HCT116 (cell line): ENCODE results near the gene ZSCAN5C. TPM values are rescaled to one million over a fixed set of nuclear protein-coding genes. Genes with fewer than 3 reads are reported as not detected.

Experiments
- ATAC-seq: fragments of 200-7000 bp; cut with Tn5 transposase; 2 replicates; pipeline ENCODE4 v1.9.1; 2020; ENCODE audit warnings: mild to moderate bottlenecking, moderate library complexity
- BruUV-seq: library from RNA; stranded (reverse); fragments of 400-500 nt; replicated peaks from 2 replicates; lab custom pipeline; 2021; lab: Mats Ljungman, UMichigan
- CTCF ChIA-PET: fragments of 300-600 bp; sonication (Branson Sonifier 250); formaldehyde crosslinking; loops from one replicate; lab custom pipeline; 2021; ENCODE audit warnings: antibody characterized with exemption; lab: Charles Lee
- POLR2A ChIA-PET: fragments of 300-600, 350-600 bp; sonication (Branson Sonifier 250); formaldehyde crosslinking; loops from one replicate; lab custom pipeline; 2021; ENCODE audit warnings: antibody characterized with exemption; lab: Charles Lee
- RAD21 ChIA-PET, 2 experiments: fragments of 300-600 bp; sonication (Branson Sonifier 250); formaldehyde crosslinking; loops; one replicate each; lab custom pipeline; 2023; ENCODE audit warnings: low total read pairs in 2 of 2; ENCODE audit not compliant: uncharacterized antibody in 2 of 2, unreplicated experiment in 2 of 2, low non-redundant PET in 1 of 2; lab: Charles Lee
- DNase-seq: peaks from one replicate; pipeline ENCODE4 v3.0.0-alpha.2; 2010; ENCODE audit warnings: low read depth, low spot score
- H2AFZ ChIP-seq: fragments of 200-600 bp; shearing (Covaris generic), sonication (generic); 2 replicates; pipeline ENCODE4 v1.6.1; 2017; ENCODE audit warnings: low read depth, mixed run types, mixed read lengths, antibody characterized with exemption, low read length; ENCODE audit not compliant: poor library complexity, severe bottlenecking
- H3K27ac ChIP-seq: 2 replicates; pipeline ENCODE4 v1.5.1; 2012; ENCODE audit warnings: low read depth, low read length
- H3K27me3 ChIP-seq: fragments of 200-600 bp; sonication (generic); 2 replicates; pipeline ENCODE4 v1.6.1; 2016; ENCODE audit warnings: mixed run types, low read length, mixed read lengths; ENCODE audit not compliant: insufficient read depth
- H3K36me3 ChIP-seq, 2 experiments: fragments of 200-500 bp in 1 of 2; fragments of 200-600 bp in 1 of 2; sonication (Bioruptor generic) in 1 of 2; sonication (generic) in 1 of 2; 2 replicates each; pipeline versions ENCODE4 v1.5.1 to v1.6.1; 2014 to 2016; ENCODE audit warnings: low read length in 2 of 2, inconsistent platforms in 1 of 2, mixed read lengths in 1 of 2, mixed run types in 1 of 2; ENCODE audit not compliant: insufficient read depth in 2 of 2, control insufficient read depth in 1 of 2
- H3K4me1 ChIP-seq, 2 experiments: fragments of 200-600 bp in 1 of 2; sonication (generic) in 1 of 2; 2 replicates each; pipeline versions ENCODE4 v1.5.1 to v1.6.1; 2012 to 2017; ENCODE audit warnings: low read length in 2 of 2, inconsistent platforms in 1 of 2, mild to moderate bottlenecking in 1 of 2, mixed read lengths in 1 of 2, mixed run types in 1 of 2, moderate library complexity in 1 of 2; ENCODE audit not compliant: insufficient read depth in 2 of 2, control insufficient read depth in 1 of 2
- H3K4me2 ChIP-seq: fragments of 200-600 bp; sonication (generic); 2 replicates; pipeline ENCODE4 v1.6.1; 2017; ENCODE audit warnings: mixed run types, low read length, mixed read lengths
- H3K4me3 ChIP-seq, 2 experiments: fragments of 200-600 bp in 1 of 2; sonication (generic) in 1 of 2; replicated peaks in 1 of 2; 2 replicates each; pipeline ENCODE4 v1.5.1; 2011 to 2016; ENCODE audit warnings: low read length in 2 of 2, control low read depth in 1 of 2, low read depth in 1 of 2, mild to moderate bottlenecking in 1 of 2, mixed read lengths in 1 of 2, mixed run types in 1 of 2
- H3K79me2 ChIP-seq: fragments of 200-600 bp; sonication (generic); 2 replicates; pipeline ENCODE4 v1.6.1; 2017; ENCODE audit warnings: mild to moderate bottlenecking, mixed run types, low read length, moderate library complexity, mixed read lengths; ENCODE audit not compliant: insufficient read depth
- H3K9ac ChIP-seq: fragments of 200-600 bp; sonication (generic); 2 replicates; pipeline ENCODE4 v1.6.1; 2016; ENCODE audit warnings: low read length, mixed read lengths
- H3K9me2 ChIP-seq: fragments of 200-600 bp; sonication (generic), shearing (Covaris generic); 2 replicates; pipeline ENCODE4 v1.6.1; 2017; ENCODE audit warnings: mixed run types, mild to moderate bottlenecking, moderate library complexity; ENCODE audit not compliant: insufficient read depth
- H3K9me3 ChIP-seq, 2 experiments: fragments of 200-500 bp in 1 of 2; fragments of 200-600 bp in 1 of 2; sonication (Bioruptor generic) in 1 of 2; sonication (generic) in 1 of 2; 2 replicates each; pipeline ENCODE4 v1.6.1; 2014 to 2017; ENCODE audit warnings: low read length in 2 of 2, mixed read lengths in 2 of 2, inconsistent platforms in 1 of 2, low read depth in 1 of 2, mild to moderate bottlenecking in 1 of 2, mixed run types in 1 of 2, moderate library complexity in 1 of 2; ENCODE audit not compliant: control insufficient read depth in 1 of 2, insufficient read depth in 1 of 2
- H4K20me1 ChIP-seq: fragments of 200-600 bp; sonication (generic), shearing (Covaris generic); 2 replicates; pipeline ENCODE4 v1.6.1; 2017; ENCODE audit warnings: mixed run types, mild to moderate bottlenecking, moderate library complexity; ENCODE audit not compliant: insufficient read depth
- ATF3 ChIP-seq: IDR thresholded peaks from 2 replicates; pipeline ENCODE4 v1.6.1; 2012
- CBX3 ChIP-seq: IDR thresholded peaks from 2 replicates; pipeline ENCODE4 v1.6.1; 2012; ENCODE audit warnings: low read depth
- CEBPB ChIP-seq: IDR thresholded peaks from 2 replicates; pipeline ENCODE4 v1.6.1; 2012; ENCODE audit warnings: low read depth
- EGR1 ChIP-seq: IDR thresholded peaks from 2 replicates; pipeline ENCODE4 v1.6.1; 2012; ENCODE audit warnings: low read depth
- EZH2phosphoT487 ChIP-seq: fragments of 200-600 bp; IDR thresholded peaks from 2 replicates; pipeline ENCODE4 v1.6.1; 2018; ENCODE audit warnings: antibody characterized with exemption, borderline replicate concordance
- JUND ChIP-seq: IDR thresholded peaks from 2 replicates; pipeline ENCODE4 v1.6.1; 2012
- POLR2A ChIP-seq: IDR thresholded peaks from 2 replicates; pipeline ENCODE4 v1.7.0; 2011; ENCODE audit warnings: borderline replicate concordance; ENCODE audit not compliant: insufficient read depth, insufficient read length; ENCODE audit errors: extremely low read depth
- RAD21 ChIP-seq: IDR thresholded peaks from 2 replicates; pipeline ENCODE4 v1.6.1; 2012; ENCODE audit warnings: low read depth, mild to moderate bottlenecking
- REST ChIP-seq: IDR thresholded peaks from 2 replicates; pipeline ENCODE4 v1.6.1; 2012; ENCODE audit warnings: low read depth
- SIN3A ChIP-seq: IDR thresholded peaks from 2 replicates; pipeline ENCODE4 v1.6.1; 2012; ENCODE audit warnings: low read depth
- SP1 ChIP-seq: IDR thresholded peaks from 2 replicates; pipeline ENCODE4 v1.6.1; 2012; ENCODE audit warnings: low read depth
- TCF7L2 ChIP-seq: IDR thresholded peaks from 2 replicates; pipeline ENCODE4 v1.7.0; 2011; ENCODE audit warnings: borderline replicate concordance, inconsistent platforms; ENCODE audit not compliant: insufficient read depth, insufficient read length; ENCODE audit errors: extremely low read depth
- ZBTB33 ChIP-seq: IDR thresholded peaks from 2 replicates; pipeline ENCODE4 v1.6.1; 2011; ENCODE audit warnings: mild to moderate bottlenecking, low read length, moderate library complexity; ENCODE audit not compliant: insufficient replicate concordance; ENCODE audit errors: extremely low read depth
- ZFX ChIP-seq: fragments of 450-650 bp; IDR thresholded peaks from 2 replicates; pipeline ENCODE4 v1.6.1; 2017
- intact Hi-C: fragments of 100-400 bp; cut with micrococcal nuclease; formaldehyde crosslinking; loops from 2 replicates; pipeline ENCODE4 v1.10.0; 2022
- total RNA-seq: library from RNA; stranded (reverse); gene quantifications from one replicate; pipeline ENCODE4 v1.2.1, GENCODE V29; 2021; ENCODE audit not compliant: unreplicated experiment

The ZSCAN5C gene
- total RNA-seq, 1 experiment from 2014 or later, result not detected

GRCh38 chr19:56152644-56153043 is 49.4 kb upstream of the ZSCAN5C start:
- Histone ChIP-seq H3K9me2 (no peaks in the 10 kb centered on the region), H3K9me3 (no peaks in the 10 kb centered on the region), H3K4me3 (no peak overlapping the region), H3K79me2 (no peaks in the 10 kb centered on the region), H3K4me2 (no peak overlapping the region), H3K27me3 (no peaks in the 10 kb centered on the region), H2AFZ (no peak overlapping the region), H3K4me1 (no peaks in the 10 kb centered on the region), H3K36me3 (0 out of 4 replicates have a peak, but pooled peaks cover 0 to 2% of the 10 kb centered on the region in 2 experiments), H4K20me1 (no peaks in the 10 kb centered on the region), H3K9ac (no peak overlapping the region), H3K27ac (no peak overlapping the region)
- DNase-seq (no peak), ATAC-seq (no peak)
- POLR2A ChIA-PET, result no interaction called here
- no TSS peak for BruUV-seq
- RAD21 ChIA-PET, result no interaction called here
- TF ChIP-seq REST, result no peak
- TF ChIP-seq ZBTB33, result no peak
- TF ChIP-seq ZFX, result no peak
- no peak for TF ChIP-seq EGR1
- TF ChIP-seq EZH2phosphoT487, result no peak
- TF ChIP-seq CEBPB, result no peak
- TF ChIP-seq ATF3, result no peak
- TF ChIP-seq CBX3, result no peak
- no peak for TF ChIP-seq TCF7L2
- no peak for TF ChIP-seq JUND
- no peak for TF ChIP-seq SP1
- TF ChIP-seq RAD21, result no peak
- TF ChIP-seq SIN3A, result no peak
- TF ChIP-seq POLR2A, result no peak
- intact Hi-C loops, result no loop called here
- CTCF ChIA-PET, result no interaction called here
